HFF-Myc (cell line): Measurements from ENCODE around the gene ICAM2.
"Not testable (repeated sequence)": the region's sequence is repeated elsewhere in the genome, so short reads cannot be mapped to it uniquely, and the experiment has no call there.

Experiments used
- DNase-seq: peaks from one replicate; pipeline ENCODE4 v3.0.0-alpha.2; 2011; ENCODE audit warnings: low read depth; ENCODE audit errors: extremely low read depth
- H3K4me3 ChIP-seq: replicated peaks from 2 replicates; pipeline ENCODE4 v1.5.1; 2011; ENCODE audit warnings: low read depth, mild to moderate bottlenecking, control low read depth, low read length
- TF ChIP-seq, protein P1 (sequence below): IDR thresholded peaks from 2 replicates; pipeline ENCODE4 v1.5.1; 2012; ENCODE audit warnings: mild to moderate bottlenecking, low read depth, low read length, control low read depth; ENCODE audit errors: missing control alignments

The ICAM2 gene

DNA sequence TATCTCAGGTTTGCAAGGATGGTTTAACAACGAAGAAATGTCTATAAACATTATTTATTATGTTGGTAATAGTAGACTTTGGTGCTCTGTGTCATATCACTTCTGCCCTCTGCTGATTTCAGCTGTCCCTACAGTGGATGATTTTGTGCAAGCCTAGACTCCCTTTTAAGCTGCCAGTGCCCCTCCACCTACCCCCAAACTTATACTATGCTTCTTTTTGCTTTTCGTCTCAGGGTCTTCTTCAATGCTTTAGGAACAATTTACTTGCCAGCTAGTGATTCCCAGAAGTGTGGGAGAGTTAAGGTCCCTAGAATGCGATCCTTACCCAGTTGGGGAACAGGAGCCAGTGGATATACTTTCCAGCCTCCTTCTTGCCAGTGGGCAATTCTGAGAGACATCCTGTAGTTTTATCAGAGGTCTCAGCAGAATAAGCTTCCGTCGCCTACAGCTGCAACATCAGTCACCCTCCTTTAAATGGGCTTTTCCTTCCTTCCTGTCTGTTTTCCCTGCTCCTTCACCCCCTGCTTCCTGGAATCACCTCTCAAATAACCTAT, 4.1 kb downstream of the ICAM2 start:
- DNase-seq = no peak
- no peak overlapping the region for H3K4me3 ChIP-seq
- TF ChIP-seq, protein P1, sequence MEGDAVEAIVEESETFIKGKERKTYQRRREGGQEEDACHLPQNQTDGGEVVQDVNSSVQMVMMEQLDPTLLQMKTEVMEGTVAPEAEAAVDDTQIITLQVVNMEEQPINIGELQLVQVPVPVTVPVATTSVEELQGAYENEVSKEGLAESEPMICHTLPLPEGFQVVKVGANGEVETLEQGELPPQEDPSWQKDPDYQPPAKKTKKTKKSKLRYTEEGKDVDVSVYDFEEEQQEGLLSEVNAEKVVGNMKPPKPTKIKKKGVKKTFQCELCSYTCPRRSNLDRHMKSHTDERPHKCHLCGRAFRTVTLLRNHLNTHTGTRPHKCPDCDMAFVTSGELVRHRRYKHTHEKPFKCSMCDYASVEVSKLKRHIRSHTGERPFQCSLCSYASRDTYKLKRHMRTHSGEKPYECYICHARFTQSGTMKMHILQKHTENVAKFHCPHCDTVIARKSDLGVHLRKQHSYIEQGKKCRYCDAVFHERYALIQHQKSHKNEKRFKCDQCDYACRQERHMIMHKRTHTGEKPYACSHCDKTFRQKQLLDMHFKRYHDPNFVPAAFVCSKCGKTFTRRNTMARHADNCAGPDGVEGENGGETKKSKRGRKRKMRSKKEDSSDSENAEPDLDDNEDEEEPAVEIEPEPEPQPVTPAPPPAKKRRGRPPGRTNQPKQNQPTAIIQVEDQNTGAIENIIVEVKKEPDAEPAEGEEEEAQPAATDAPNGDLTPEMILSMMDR = no peak

DNA sequence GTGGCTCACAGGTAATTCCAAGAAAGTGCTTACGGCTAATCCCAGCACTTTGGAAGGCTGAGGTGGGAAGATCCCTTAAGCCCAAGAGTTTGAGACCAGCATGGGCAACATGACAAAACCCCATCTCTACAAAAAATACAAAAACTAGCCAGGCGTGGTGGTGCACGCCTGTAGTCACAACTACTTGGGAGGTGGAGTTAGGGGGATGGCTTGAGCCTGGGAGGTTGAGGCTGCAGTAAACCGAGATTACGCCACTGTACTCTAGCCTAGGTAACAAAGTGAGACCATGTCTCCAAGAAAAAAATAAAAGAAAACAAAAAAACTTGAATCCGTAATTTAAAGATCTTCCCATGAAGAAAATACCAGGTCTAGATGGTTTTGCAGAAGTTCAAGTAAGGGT, 5.0 kb downstream of the ICAM2 start:
- H3K4me3 ChIP-seq = no peak overlapping the region
- TF ChIP-seq, protein P1 = no peak
- no peak for DNase-seq

DNA sequence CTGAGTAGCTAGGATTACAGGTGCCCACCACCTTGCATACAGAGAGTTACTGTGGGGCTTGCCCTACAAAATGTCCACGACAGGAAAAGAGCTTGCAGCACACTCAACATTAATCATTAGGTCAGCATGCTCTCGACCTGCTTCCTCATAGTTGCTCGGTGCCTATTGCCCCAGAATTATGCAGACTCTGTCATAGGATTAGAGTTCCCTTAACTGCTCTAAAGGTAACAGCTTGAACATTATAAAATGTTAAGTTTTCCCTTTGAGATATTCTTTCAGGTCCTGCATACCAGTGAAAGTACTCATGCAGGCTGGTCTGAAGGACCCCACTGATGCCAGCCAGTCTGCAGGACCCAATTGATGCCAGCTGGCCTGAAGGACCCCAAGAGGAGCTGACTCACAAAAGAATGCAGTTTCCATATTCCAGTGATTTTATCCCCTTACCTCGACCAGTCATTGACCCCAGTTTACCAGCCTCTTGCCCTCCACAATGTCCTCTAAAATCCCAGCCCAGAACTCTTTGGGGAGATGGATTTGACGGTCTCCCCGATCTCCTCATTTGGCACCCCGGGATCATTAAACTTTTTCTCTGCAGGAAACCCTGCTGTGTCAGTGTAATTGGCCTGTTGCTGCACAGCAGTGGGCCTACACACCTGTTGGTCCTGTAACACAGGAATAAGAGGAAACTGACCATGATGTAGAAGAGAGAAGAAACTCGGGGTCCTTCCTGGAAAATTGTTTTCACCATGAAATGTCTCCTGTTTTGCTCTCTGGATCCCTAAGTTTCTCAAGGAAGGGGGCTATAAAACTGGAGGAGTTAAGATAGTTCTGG, 10.6 kb downstream of the ICAM2 start:
- DNase-seq = no peak
- TF ChIP-seq, protein P1 = no peak
- H3K4me3 ChIP-seq = no peak overlapping the region

DNA sequence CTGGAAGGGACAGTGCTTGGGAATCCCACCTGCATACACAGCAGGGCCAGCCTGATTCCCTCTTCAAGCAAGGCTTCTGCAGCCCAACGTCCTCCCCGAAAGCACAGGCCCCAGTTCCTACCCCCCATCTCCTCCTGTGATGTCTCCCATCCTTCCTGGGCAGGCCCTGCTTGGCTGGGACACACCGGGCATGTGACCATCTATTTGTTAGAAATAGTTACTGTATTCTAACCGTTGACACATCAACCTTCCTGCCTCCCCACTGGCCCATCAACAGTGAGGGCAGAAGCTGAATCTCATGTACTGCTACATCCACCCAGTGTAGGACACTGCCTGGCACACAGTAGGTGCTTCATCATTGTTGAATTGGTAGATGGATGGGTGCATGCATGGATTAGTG, 11.6 kb downstream of the ICAM2 start:
- no peak overlapping the region for H3K4me3 ChIP-seq
- DNase-seq = no peak
- TF ChIP-seq, protein P1 = no peak

DNA sequence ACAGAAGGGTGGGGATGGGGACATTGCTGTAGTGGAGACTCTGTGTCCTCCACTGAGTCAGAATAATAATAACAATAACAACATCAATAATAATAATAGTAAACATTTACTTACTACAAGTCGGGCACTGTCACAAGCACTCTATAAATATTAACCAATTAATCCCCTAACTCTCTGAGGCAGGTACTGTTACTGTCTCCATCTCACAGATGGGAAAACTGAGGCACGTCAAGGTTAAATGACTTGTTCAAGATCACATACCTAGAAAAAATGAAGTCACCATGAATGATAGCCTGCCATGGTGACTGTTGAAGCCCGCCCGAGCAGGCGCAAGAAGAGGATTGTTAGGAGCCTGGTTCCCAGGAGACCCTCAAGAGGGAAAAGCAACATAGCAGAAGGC, 12.1 kb downstream of the ICAM2 start:
- TF ChIP-seq, protein P1 = no peak

DNA sequence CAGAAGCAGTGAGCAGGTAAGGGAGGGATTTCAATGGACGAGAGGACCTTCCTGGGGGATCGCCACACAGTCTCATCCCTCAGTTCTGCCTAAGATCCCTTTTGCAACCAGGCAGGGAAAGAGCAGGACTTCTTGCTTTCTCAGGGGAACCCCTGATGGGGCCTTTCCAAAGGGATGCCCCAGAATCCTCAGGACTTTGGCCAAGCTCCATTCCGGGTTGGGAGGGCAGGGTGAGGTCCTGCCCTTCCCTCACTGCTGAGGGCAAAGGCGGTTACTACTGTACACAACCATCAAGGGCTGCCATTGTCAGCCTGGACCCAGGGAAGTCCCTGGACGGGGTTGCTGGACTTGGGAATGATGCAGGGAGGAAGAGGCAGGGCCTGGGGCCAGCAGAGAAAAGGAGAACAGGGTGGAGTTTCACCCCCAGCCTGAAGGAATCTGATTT, 12.6 kb downstream of the ICAM2 start:
- no peak overlapping the region for H3K4me3 ChIP-seq
- TF ChIP-seq, protein P1 = no peak
- DNase-seq = no peak

More for the DNA sequence above, 12.1 kb downstream of the ICAM2 start:
- no peak overlapping the region for H3K4me3 ChIP-seq
- DNase-seq = no peak

DNA sequence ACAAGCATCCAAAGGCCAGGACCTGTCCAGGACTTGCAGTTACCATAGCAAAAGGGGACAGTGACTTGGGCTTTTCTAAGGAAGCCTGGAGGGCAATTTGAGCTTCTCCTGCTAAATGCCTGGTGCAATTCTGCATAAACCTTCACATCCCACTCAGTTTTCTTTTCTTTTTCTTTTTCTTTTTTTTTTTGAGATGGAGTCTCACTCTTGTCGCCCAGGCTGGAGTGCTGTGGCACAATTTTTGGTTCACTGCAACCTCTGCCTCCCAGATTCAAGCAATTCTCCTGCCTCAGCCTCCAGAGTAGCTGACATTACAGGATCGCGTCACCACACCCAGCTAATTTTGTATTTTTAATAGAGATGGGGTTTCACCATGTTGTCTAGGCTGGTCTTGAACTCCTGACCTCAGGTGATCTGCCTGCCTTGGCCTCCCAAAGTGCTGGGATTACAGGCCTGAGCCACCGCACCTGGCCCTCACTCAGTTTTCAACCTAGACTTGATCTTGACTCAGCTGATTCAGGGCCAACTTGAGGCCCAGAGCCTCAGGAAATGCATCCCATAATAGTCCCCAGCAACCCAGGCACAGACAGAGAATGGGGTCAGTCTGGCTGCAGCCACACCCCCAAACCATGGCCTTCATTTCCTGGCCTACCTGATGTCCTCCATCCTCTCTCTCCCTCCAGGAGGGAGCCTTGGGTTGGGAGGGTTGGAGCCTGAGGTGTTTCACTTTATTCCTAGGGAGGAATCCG, 13.2 kb downstream of the ICAM2 start:
- DNase-seq = not testable (repeated sequence)

More for the DNA sequence above, 13.2 kb downstream of the ICAM2 start:
- not testable (repeated sequence) for H3K4me3 ChIP-seq
